Bronchial smooth muscle cell (primary cell): ENCODE measurements around the gene MIOS. TPM values are rescaled to one million over a fixed set of nuclear protein-coding genes. Genes with fewer than 3 reads are reported as not detected.

ENCODE experiments used
- total RNA-seq: library from RNA; depleted of rRNA; stranded (reverse); fragments of >200 nt; gene quantifications from 2 replicates; pipeline ENCODE4 v1.2.1, GENCODE V29; 2014

MIOS gene
- 16.7 and 19.1 TPM in 2 replicates for total RNA-seq

DNA sequence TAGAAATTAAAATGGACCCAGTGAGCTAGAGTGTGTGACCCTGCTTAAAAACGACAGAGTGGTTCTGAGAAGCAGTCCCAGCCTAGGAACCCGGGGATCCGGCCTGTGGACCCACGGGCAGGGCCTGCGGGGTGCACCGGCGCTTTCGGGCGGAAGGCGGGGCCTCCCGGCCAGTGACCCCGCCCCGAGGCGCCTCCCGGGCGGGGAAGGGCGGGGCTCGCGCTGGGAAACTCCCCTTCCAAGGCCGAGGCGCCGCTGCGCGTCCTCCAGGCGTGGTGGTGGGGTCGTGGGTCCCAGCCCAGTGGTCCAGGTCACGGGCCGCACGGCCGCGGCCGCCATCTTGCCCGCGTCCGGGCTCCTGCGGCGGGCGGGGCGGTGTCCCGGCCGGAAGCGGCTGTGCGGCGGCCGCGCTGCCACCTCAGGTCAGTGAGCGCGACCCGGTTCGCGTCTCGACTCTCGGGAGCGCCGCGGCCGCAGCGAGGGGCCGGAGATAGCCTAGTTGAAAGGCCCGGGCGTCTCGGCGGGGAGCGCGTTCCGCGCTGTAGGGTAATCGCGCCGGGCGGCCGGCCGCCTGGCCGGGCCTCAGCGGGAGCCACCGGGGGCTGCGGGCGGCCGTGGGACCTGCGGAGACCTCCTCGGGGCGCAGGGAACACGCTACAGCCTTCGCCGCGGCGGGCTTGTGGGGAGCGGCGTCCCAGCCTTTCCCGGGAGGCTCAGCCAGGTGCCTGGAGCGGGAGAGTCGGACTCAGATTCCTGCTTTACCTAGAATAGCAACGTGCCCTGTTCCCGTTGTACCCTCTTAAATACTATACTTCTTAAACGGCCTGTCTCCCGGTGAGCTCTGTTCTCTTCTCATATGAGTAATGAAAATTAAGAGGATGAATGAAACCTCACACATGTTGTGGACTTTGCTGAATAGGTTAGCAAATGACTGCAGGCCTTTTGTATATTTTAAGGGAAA lies at the start of gene MIOS:
MIOS (plus strand) TSS at position 234 of the 961 bp plus-strand sequence. CDS start 5,592 bp downstream, outside the sequence.

DNA sequence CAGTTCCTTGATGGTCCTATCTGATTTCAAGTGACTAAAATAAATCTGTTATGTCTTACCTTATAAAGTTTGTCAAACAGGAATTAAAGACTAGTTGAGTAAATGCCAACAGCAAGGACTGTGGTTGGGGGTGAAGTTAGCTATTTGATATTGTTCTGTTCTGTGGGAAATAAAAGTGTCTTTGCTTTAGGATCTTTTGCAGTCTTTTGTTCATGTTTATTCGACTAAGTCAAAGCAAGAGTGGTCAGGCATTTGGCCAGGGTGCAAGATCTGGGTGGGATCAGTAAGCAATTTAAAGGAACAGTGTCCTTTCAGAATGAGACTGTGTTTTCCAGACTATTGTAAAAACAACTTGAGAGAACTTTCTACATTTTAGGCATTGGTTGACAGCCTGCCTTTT lies 31.0 kb upstream of the MIOS start, which contains the start of gene COL28A1:
COL28A1 (minus strand) TSS at position 183 of the 400 bp plus-strand sequence. CDS start 2,998 bp downstream, outside the sequence.

DNA sequence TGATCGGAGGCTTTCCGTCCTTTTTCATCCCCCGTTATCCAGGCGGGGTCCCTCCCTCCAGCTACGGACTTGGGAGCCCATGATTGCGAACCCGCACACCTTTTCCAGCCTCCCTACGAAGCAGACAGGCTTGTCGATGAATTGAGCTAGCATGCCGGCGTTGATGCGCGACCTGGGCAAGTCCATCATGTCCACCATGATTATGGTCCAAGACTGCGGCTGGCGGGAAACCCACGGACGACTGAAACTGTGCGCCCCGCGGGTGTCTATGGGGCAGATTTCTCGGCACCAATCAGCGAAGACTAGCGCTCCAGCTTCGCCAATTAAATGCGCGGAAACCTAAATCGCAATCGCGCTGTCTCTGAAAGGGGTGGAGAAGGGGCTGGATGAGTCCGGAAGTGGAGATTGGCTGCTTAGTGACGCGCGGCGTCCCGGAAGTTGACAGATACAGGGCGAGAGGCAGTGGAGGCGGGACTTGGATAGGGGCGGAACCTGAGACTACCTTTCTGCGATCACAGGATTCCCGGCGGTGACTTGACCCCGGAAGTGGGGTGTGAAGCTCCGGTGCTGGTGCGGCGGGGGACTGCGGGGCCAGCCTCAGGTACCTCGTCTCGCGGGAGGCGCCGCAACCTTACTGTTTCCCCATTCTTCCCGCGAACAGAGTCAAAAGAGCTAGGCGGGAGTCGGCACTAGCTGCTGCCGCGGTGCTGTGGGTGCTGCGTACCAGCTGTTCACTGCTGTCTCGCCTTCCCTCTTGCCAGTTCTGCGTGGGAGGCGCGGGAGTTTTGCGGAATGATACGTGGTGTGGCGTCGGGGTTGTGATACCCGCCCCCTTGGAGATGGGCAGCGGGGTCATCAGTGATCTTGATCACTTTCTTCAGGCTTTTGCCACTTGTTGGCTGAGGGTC lies 73.8 kb downstream of the MIOS start, which contains the start of gene UMAD1:
UMAD1 (plus strand) TSS at position 532 of the 908 bp plus-strand sequence. CDS start 32,620 bp downstream, outside the sequence.

Other genes with a start within 250 kb of the MIOS start
- gene COL28A1, start 31.0 kb upstream of the MIOS start, total RNA-seq, result 0.09 and 0.16 TPM in 2 replicates
- 9.3 and 10.2 TPM in 2 replicates for gene UMAD1, start 73.9 kb downstream of the MIOS start, total RNA-seq
- 14.8 and 27.4 TPM in 2 replicates for gene RPA3, start 151.7 kb downstream of the MIOS start, total RNA-seq